Measurements from ENCODE around the gene TBCD.
A peak's percentile ranks its signal among the peaks of the same experiment; 100 is the strongest.
"Not testable (repeated sequence)": the region's sequence is repeated elsewhere in the genome, so short reads cannot be mapped to it uniquely, and the experiment has no call there.

Gene TBCD

GRCh38 chr17:82767041-82767754, 15.3 kb downstream of the TBCD start:
- DNase-seq (ENCODE audit: low spot score), result peak; percentile 64

- DNase-seq (ENCODE audit: low spot score), result no peak
Measured at GRCh38 chr17:82769041-82769440, 17.2 kb downstream of the TBCD start.

- no peak for DNase-seq (ENCODE audit: low spot score)
Measured at GRCh38 chr17:82772026-82772425, 20.2 kb downstream of the TBCD start.

DNA sequence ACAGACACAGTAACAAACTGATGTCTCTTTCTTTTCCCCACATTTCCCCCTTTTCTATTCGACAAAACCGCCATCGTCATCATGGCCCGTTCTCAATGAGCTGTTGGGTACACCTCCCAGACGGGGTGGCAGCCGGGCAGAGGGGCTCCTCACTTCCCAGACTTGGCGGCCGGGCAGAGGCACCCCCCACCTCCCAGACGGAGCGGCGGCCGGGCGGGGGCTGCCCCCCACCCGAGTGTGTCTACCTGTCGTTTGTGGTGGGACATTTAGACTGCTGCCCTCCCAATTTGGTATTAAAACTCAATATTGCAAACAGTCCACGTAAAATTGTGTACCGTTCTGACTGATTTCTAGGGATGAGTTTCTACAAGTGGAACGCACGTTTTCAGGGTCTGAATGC, 22.6 kb downstream of the TBCD start:
- not testable (repeated sequence) for DNase-seq (ENCODE audit: low spot score)

DNA sequence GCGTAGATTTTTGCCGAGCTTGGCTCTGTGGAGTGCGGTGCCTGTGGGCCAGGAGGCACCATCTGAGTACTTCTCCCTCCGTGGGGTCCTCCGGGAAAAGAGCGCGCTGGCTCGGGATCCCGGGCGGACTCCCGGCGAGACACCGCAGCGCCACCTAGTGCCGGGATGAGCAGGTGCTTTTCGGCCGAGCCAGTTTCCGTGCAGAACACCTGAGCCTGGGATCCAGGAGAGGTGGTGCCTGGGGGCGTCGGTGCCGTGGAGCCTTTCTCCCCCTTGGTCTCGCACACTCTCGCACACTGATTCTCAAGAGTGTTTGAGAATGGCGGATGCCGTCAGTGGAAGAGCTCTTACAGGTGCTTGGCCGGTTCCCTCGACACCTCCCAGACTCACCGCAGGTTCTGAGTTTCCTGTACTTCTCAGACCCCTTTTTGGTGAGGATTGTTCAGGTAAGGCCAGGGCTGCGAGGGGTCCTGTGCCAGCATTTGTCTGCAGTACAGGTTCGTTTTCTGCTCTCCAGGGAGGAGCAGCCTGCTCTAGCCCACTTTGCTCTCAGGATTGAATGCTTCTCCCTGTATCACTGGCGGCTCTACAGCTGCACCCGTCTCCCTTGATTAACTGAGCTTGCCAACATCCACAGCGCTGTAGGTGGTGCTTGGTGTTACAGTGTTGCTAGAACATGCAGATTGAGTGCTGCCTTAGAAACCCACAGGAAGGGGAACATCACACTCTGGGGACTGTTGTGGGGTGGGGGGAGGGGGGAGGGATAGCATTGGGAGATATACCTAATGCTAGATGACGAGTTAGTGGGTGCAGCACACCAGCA, 23.3 kb downstream of the TBCD start:
- DNase-seq (ENCODE audit: low spot score), result peak; percentile 52

GRCh38 chr17:82776454-82776853, 24.6 kb downstream of the TBCD start:
- no peak for DNase-seq (ENCODE audit: low spot score)

GRCh38 chr17:82777778-82778375, 26.0 kb downstream of the TBCD start:
- DNase-seq (ENCODE audit: low spot score), result not testable (repeated sequence)

- DNase-seq (ENCODE audit: low spot score), result no peak
Measured at GRCh38 chr17:82779541-82779940, 27.7 kb downstream of the TBCD start.

- DNase-seq (ENCODE audit: low spot score), result no peak
Measured at GRCh38 chr17:82780195-82780594, 28.3 kb downstream of the TBCD start.

- DNase-seq (ENCODE audit: low spot score), result no peak
Measured at GRCh38 chr17:82780971-82781893, 29.4 kb downstream of the TBCD start.

GRCh38 chr17:82781894-82782274, 30.0 kb downstream of the TBCD start:
- peak; percentile 60 for DNase-seq (ENCODE audit: low spot score)

- DNase-seq (ENCODE audit: low spot score), result no peak
Measured at GRCh38 chr17:82782657-82783207, 30.9 kb downstream of the TBCD start.

GRCh38 chr17:82783498-82783897, 31.6 kb downstream of the TBCD start:
- DNase-seq (ENCODE audit: low spot score), result no peak

DNA sequence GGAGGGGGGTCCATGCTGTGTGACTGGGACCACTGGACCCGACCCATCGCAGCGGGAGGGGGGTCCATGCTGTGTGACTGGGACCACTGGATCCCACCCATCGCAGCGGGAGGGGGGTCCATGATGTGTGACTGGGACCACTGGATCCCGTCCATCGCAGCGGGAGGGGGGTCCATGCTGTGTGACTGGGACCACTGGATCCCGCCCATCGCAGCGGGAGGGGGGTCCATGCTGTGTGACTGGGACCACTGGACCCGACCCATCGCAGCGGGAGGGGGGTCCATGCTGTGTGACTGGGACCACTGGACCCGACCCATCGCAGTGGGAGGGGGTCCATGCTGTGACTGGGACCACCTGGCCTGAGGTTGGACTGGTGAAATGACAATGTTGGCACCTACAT, 33.7 kb downstream of the TBCD start:
- not testable (repeated sequence) for DNase-seq (ENCODE audit: low spot score)

DNA sequence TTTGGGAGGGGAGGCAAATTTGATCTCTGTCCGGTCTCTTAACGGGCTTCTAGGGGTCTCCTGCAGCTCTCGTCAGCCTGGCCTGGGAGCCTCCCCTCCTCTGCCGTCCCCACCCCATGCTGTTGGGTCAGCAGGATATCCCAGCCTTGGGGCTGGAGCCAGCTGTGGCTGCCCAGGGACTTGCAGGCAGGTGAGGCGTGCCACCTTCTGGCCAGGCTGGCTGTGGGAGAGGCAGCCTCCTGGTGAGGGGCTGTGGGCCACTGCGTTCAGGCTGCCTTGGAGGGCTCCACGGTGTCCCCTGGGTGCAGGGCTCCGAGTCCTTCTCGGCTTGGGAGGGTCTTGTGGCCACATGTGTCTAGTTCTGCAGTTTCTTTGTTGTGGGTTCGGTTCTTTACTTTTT, 34.6 kb downstream of the TBCD start:
- DNase-seq (ENCODE audit: low spot score), result no peak

- no peak for DNase-seq (ENCODE audit: low spot score)
Measured at GRCh38 chr17:82787081-82787848, 35.4 kb downstream of the TBCD start.

- no peak for DNase-seq (ENCODE audit: low spot score)
Measured at GRCh38 chr17:82788206-82789001, 36.5 kb downstream of the TBCD start.

- no peak for DNase-seq (ENCODE audit: low spot score)
Measured at GRCh38 chr17:82789051-82789592, 37.3 kb downstream of the TBCD start.

- DNase-seq (ENCODE audit: low spot score), result no peak
Measured at GRCh38 chr17:82789806-82790205, 37.9 kb downstream of the TBCD start.

- DNase-seq (ENCODE audit: low spot score), result no peak
Measured at GRCh38 chr17:82790391-82790790, 38.5 kb downstream of the TBCD start.

All from hematopoietic multipotent progenitor cell treated with erythropoietin and hydrocortisone succinate and interleukin-3 and kit ligand, for 17 days (in vitro differentiated cells).